D341Med (cell line): ENCODE data around the gene ZFAND3.

ENCODE experiments used
- DNase-seq: peaks from one replicate; pipeline ENCODE4 v3.0.0; 2012; ENCODE audit warnings: low spot score

ZFAND3 gene

DNA sequence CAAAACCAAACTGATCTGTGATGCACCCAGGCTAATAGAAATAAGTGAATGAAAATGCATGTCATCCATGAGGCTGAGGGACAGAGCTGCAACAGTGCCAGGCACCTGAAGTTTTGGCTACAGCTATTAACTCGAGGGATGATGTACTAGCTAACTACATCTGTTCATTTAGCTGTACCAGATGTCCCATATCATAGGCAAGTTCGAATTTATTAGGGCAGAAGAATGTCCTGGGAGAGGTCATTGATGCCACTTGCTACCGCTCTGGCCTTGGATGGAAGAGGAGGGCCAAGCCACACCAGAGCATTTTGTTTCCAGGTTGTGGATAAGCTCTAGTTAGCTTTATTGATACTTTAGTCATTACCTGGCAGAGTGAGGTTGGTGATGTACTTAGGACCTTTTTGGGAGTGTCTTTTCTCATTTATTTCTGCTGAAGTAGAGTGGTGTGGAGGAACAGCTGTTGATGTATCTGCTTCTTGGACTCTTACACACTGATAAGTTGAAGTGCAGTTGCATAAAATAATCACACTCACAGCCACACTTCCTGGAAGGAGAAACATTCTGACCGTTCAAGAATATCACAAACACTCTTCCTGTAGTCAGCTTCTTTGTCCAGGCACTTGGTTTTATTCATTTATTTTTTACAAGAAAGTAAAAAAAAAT, 8.2 kb downstream of the ZFAND3 start:
- DNase-seq, result no peak

DNA sequence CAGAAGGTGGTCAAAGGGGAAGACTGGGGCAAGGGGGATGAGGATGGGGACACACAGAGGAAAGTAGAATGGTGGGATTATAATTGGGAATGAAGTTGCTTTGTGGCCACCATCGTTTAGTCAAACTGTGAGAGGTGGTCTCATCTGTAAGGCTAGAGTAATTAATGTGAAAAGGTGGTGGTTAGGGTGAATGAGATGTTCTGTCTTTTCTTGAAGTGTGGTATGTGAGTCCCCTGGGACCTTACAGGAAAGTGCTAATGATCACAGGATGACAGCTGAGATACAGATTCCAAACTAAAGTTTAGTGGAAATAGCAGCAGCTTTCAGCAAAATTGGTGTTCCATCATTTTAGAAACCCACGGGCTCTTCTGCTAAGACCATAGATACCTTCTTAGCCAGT, 10.7 kb downstream of the ZFAND3 start:
- DNase-seq, result no peak

DNA sequence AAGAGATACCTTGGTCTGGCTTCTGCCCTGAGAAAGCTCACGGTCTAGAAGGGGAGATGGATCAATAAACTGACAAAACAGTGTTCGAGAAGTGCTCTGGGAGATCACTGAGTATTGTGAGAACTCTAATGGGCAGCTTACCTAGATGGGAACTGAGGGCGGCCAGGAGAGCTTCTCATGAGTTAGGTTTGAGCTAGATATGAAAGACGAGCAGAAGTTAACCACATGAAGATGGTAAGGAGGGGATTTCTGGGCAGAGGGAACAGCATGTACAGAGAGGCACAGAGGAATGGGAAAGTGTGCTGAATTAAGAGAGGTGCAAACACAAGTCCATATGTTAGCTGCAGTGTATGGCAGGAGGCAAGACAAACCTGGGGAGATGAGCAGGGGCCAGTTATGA, 11.9 kb downstream of the ZFAND3 start:
- DNase-seq, result no peak

DNA sequence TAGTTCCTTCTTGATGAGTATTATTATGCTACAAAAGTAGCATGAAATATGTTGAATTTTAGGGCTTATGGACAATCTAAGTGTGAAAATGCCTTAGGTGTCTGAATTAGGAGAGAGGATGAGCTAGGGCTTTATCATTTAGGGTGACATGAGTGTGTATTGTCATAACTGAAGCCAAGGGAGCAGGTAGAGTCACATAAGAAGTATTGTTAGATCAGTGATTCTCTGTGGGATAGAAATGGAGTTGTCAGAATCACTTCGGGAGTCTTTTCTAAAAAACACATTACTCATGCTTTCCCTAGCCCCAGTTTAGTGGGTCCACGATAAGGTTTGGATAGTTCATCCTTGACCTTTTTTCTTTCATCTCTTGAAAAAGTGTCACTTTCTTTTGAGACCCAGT, 16.4 kb downstream of the ZFAND3 start:
- DNase-seq, result no peak

DNA sequence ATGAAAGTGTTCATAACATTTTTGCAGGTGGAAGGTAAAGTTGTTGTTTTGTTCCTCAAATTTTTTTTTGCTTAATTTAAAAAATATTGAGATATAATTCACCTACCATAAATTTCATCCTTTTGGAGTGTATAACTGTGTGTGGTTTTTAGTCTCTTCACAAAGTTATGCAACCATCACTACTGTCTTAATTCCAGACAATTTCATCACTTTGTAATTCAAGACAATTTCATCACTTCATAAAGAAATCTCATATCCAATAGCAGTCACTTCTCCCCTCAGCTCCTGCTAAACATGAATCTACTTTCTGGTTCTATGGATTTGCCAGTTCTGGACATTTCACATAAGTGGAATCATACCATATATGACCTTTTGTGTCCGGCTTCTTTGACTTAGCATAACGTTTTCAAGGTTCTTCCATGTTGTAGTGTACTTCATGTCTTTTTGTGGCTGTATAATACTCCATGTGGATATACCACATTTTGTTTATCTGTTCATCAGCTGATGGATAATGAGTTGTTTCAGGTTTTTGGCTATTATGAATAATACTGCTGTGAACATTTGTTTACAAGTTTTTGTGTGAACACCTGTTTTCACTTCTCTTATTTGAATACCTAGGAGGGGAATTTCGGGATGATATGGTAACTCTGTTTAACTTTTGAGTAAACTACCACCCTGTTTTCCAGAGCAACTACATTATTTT, 18.8 kb downstream of the ZFAND3 start:
- no peak for DNase-seq

DNA sequence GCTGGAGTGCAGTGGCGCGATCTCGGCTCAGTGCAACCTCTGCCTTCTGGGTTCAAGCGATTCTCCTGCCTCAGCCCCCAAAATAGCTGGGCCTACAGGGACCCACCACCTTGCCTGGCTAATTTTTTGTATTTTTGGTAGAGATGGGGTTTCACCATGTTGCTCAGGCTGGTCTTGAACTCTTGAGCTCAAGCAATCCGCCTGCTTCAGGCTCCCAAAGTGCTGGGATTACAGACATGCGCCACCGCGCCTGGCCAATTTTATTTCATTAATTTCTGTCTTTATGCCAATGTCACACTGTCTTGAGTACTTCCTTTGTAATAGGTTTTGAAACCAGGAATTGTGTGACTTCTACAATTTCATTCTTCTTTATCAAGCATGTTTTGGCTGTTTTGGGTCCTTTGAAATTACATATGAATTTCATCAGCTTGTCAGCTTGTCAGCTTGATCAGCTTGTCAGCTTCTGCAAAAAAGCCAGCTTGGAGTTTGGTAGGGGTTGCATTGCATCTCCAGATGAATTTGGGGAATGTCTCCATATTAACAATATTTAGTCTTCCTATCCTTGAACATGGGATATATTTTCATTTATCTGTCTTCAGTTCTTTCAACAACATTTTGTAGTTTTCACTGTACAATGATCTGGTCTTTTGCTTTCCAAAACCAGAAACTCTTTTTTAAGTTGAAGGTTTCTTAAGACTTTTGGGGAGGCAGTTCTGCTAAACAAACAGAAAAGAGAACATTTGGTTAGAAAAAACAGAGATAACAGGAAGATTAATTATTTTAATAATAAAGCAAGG, 20.8 kb downstream of the ZFAND3 start:
- no peak for DNase-seq

DNA sequence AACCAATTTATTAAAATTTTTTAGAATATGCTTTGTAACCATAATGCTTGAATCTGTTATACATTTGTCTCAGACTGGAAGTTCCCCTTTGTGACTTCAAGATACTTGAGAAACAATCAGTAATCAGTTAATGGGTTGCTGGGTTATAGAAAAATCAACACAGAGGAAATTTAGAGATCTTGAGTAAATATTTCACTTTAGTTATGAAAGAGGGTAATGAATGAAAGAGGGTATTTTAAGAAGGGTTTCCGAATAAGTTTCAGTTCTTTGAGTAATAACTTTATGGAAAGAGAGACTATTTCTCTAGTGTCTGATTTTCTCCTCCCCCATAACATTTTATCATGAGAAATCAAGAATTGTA, 21.4 kb downstream of the ZFAND3 start:
- DNase-seq, result no peak

DNA sequence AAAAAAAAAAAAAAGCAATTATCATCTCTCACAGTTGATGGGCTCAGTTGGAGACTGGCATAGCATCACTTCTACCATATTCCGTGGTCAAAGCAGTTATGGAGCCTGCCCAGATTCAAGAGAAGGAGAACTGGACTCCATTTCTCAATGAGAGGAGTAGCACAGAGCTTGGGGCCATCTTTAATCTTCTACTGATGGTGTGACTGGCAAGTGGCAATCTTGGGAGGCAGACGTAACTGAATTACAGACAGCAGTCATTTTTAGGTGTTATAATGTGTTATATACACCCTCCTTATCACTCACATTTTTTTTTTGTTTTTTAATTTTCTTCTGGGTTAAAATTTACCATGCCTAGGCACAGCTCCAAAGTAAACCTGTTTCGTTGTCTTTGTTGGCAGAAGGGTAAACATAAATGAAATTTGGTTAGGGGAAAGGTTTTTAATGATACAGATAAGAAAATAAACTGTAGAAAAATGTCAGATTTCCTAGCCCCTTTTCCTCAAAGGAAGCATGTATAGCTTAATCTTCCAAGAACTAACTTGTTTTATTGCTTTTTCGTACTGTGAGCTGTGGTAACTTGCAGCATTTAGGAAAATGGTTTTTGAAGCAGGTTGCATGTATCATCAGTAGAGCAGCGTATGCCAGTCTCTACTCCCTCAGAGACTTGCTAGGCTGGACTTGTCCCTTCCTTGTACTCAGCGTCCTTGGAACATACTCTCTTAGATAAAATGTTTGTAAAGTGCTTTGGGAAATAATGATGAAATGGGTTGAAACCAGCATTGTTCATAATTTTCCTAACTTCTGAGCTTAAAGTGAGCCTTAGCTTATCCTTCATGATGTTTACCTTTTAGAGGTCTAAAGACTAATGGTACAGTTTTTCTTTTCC, 25.7 kb downstream of the ZFAND3 start:
- no peak for DNase-seq

DNA sequence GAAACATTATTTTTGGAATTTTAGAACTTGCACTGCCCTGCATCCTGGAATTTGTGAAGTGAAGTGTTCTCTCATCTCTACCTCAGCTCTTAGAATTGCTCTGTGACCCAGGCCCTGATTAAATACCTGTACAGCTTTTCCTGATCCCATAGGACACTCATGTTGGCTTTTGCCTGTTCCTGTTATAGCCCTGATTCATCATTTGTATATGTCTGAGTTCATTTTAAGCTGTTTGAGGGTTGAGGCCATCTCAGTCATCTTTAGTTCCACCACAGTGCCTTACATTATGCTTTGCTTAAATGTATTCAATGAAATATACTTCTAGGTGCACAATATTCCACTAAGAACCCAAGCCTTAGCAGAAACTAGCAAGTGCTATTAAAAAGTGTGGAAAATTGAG, 26.4 kb downstream of the ZFAND3 start:
- DNase-seq, result no peak

DNA sequence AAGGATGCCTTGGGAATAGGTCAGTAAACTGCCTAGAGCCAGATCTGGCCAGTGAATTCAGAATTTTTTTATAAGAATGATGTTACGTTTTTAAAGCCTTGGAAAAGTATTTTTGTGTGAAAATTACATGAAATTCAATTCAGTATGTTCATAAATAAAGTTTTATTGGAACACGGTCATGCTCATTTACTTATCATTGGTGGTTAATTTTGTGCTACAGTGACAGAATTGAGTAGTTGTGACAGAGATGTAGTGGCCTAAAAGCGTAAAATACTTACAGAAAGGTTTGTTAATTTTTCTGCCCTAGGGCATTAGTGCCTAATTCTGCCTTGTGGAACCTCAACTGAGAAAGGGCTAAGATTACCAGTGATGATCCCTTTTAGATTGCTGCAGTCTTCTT, 28.2 kb downstream of the ZFAND3 start:
- no peak for DNase-seq

DNA sequence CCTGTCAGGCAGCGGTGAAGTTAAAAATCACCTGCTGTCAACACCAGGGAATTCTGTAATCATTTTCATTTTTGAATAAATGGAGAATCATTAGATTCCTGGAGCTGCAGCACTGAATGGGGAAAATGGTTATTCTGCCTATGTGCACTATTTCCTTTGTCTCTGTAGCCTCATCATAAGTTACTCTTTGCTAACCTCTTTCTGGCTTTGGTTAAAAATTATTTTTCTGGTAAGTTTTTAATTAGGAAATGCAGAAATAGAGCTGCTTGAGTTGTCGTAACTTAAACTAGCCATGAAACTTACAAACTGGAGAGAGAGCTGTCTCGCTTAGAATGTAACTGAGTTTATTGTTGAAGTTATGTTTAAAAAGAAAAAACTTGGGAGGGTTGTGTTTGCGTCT, 28.8 kb downstream of the ZFAND3 start:
- DNase-seq, result no peak

DNA sequence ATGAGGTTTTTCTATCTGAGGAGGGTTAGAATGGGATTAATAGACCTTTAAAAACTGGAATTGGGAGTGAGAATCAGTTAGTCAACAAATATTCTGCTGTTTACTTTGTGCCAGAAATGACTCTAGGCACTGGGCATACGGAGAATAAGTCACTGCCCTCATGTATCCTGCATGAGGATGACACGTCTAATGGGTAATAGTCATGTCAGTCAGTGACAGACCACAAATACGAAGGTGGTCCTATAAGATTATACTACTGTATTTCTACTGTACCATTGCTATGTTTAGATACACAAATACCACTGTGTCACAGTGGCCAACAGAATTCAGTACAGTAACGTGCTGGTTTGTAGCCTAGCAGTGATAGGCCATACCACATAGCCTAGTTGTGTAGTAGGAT, 30.7 kb downstream of the ZFAND3 start:
- DNase-seq, result no peak

DNA sequence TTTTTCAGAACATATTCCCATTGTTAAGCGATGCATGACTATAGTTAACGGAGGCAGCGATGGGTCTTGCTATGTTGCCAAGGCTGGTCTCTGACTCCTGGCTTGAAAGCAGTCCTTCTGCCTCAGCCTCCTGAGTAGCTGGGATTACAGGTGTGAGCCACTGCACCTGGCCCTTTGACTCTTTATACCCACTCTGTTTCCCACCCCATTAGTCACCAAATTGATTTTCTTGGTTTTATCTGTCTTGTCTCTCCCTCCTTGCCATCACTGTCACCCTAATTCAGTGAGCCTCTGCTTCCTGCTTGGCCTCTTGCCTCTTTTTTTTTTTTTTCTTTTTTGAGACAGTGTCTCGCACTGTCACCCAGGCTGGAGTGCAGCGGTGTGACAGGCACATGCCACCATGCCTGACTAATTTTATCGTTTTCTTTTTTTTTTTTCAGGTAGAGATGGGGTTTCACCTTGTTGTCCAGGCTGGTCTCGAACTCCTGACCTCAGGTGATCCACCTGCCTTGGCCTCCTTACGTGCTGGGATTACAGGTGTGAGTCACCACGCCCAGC, 31.3 kb downstream of the ZFAND3 start:
- DNase-seq, result no peak

DNA sequence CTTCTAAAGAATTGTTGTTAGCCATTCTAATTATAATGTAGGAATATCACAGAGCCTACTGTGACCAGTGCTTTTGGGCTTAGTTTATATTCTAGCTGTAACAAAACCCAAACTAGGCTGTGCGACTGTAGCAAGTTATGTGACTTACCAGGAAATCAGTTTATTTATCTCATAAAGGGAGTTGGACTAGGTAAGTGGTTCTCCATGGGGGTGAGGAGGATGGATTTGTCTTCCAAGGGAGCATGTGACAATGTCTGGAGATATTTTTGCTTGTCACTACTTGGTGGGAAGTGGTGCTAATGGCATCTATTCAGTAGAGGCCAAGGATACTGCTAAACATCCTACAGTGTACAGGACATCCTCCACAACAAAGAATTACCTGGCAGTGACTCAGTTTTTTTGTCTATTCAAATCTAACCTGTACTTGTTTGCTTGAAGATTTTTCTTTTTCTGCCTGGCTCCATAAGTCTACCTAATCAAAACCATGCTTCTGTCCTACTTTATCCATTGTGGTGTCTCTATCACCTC, 32.5 kb downstream of the ZFAND3 start:
- DNase-seq, result no peak

DNA sequence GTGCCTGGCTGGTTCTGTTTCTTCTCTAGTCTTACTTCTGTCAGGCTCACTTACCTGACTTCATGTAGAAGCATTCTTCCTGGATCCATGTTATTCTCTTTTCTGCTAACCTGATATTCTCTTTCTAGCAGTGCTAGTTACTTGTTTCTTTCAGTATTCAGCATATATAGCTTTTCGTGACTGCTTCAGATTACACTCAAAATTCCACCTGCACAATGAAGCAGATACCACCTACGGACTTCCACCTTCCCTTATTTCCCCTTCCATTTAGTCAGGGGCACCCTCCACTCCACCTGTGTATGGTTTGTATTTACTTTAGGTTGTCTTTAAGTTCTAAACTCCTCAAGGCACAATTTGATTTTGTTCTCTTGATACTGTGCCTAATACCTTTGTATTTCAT, 36.8 kb downstream of the ZFAND3 start:
- DNase-seq, result no peak

DNA sequence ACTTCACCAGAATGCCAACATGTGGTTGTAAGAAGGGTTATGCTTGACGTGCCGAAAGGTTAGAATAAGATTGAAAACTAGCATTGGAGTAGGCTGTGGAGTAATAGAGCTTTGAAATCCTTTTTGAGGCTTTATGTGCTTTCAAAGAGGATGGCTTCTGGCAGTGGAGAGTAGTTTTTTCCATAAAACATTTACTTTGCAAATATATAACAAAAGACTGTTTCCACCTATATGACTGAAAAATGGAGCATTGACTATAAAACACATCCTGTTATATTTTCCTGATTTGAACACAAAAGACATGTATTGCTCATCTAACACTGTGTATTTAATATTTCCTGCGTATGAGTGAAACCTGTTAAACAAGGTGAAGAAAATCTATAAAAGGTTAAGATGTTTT, 38.8 kb downstream of the ZFAND3 start:
- no peak for DNase-seq

DNA sequence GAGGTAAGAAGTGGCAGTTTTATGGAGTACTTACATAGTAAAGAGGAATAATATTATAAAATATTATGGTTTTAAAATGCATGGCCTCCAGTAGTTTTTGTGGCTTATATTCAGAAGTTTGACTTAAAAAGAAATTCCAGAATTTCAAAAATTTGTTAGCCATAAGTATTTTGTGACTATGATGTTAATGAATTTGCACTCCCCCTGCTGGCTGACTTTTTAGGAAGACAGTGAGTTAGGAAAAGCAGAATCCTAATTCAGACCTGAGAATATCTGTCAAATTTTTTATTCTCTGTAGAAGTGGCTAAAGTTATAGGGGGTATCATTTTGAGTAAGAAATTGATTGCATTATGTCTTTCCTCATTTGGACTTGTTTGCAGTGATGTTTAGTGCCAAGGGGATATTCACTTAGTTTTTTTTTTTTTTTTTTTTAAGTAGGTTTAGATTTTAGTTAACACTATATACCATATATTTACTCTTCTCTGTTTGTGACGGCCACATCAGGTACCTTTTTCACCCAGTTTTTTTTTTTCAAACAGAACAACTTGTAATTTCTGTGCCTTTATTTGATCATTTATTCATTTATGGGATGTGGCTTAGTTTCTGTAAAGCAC, 40.8 kb downstream of the ZFAND3 start:
- DNase-seq, result no peak

DNA sequence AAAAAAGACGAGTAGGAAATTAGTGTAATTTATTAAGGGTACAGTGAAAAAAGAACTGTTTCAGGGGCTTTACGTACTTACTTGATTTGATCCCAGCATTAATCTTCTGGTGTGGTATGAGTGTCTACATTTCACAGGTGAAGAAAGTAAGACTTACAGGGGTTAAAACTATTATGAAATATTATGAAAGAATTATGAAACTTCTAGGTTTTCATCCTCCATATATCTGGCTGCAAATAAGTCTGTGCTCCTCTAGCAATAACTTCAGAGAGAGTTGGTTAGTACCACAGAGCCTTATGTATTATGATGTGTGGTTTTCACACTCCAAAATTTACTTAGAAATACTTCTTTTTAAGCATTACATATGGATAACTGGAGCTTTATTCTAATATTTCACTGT, 41.9 kb downstream of the ZFAND3 start:
- DNase-seq, result no peak

DNA sequence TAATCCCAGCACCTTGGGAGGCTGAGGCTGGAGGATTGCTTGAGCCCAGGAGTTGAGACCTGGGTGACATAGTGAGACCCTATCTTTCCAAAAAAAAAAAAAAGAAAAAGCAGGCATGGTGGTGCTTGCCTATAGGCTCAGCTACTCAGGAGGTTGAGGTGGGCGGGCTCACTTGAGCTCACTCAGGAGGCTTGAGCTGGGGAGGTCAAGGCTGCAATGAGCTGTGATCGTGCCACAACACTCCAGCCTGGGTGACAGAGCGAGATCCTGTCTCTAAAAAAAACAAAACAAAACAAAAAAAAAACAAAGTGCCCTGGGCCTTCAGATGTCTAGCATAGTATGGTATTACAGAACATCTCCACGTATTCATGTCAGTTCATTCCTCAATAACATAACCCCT, 42.9 kb downstream of the ZFAND3 start:
- no peak for DNase-seq

DNA sequence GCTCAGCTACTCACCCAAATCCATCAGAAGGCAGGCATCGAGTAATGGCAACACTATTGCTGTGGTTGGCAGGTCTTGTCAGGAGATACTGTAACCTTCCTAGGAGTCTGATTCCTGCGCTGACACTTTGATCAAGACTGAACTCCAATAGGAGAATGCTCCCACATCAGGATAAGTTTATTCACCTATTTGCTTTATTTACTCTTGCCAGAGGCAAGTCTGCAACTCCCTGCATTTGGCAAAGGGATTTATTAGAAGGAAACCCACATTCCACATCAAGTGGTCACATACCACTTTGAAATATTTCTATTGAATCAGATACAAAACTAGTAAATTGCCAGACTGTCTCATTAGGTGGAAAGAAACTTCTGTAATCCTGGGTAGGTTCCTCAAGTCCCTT, 43.5 kb downstream of the ZFAND3 start:
- no peak for DNase-seq

DNA sequence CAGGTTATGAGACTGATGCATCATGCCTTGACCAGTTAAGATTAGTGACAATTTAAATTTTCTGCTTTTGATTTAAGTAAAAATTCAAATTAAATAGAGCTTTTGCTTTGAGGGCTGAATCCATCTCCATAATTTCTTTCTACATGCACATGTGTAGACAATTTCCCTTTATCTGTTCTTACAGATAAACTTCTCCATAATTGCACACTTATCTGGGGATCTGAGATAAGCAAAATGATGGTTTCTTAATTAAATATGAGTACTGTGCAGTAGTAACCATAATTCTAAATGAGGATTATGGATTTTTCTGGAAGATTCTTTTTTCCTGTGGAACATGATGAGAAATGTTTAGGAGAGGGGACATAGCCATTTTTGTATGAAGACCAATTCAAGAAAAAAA, 44.7 kb downstream of the ZFAND3 start:
- no peak for DNase-seq
